ENCODE data around the gene SRSF5. TPM values are rescaled to one million over a fixed set of nuclear protein-coding genes. Genes with fewer than 3 reads are reported as not detected.

Gene SRSF5
- total RNA-seq, 6 experiments from 2014 or later: 82.3 to 204 (median 126) TPM

- DNase-seq: no peak
- Histone ChIP-seq H3K4me1 (peaks cover 0 to 26% (median 8%) of the 10 kb centered on the region in 4 donors), H3K9me3 (no peaks in the 10 kb centered on the region), H3K4me3 (peak overlapping the region in 2 of 3 donors; percentile 74 to 88), H3K27me3 (no peaks in the 10 kb centered on the region), H3K27ac (peak overlapping the region in 1 of 3 donors; percentile 94), H3K36me3 (no peaks in the 10 kb centered on the region)
- TF ChIP-seq POLR2A (IDR thresholded peaks at IDR 0.05): no peak
- TF ChIP-seq CTCF (IDR thresholded peaks at IDR 0.05): no peak
- ATAC-seq: no peak
- intact Hi-C loops (cut with DNase I): no loop called here
- no CpG with 5 or more reads among the region's 4 CpGs for WGBS (ENCODE audit: insufficient coverage, low coverage, low lambda C conversion rate, missing lambda C conversion rate)
Measured at GRCh38 chr14:69798339-69798735, 31.4 kb downstream of the SRSF5 start.

GRCh38 chr14:69803753-69804152, 36.8 kb downstream of the SRSF5 start:
- DNase-seq (no peak), ATAC-seq (no peak)
- Histone ChIP-seq H3K27me3 (no peaks in the 10 kb centered on the region), H3K4me1 (peaks cover 0 to 20% (median 2%) of the 10 kb centered on the region in 4 donors), H3K9me3 (no peaks in the 10 kb centered on the region), H3K4me3 (no peak overlapping the region), H3K27ac (no peak overlapping the region), H3K36me3 (no peaks in the 10 kb centered on the region)
- TF ChIP-seq CTCF (IDR thresholded peaks at IDR 0.05) (peak in 2 of 4 donors; percentile 10 to 20), POLR2A (IDR thresholded peaks at IDR 0.05) (no peak)
- intact Hi-C loops (cut with DNase I): no loop called here

- H3K27me3 ChIP-seq: no peaks in the 10 kb centered on the region
- H3K4me3 ChIP-seq: no peak overlapping the region
- WGBS (ENCODE audit: insufficient coverage, low coverage, low lambda C conversion rate, missing lambda C conversion rate): 93% methylated on average over 2 of the region's 2 CpGs
- DNase-seq (no peak), ATAC-seq (no peak)
- intact Hi-C loops (cut with DNase I): no loop called here
- peaks cover 0 to 28% (median 4%) of the 10 kb centered on the region in 4 donors for H3K4me1 ChIP-seq
- H3K9me3 ChIP-seq: no peaks in the 10 kb centered on the region
- no peak overlapping the region for H3K27ac ChIP-seq
- TF ChIP-seq CTCF (IDR thresholded peaks at IDR 0.05): no peak
- TF ChIP-seq POLR2A (IDR thresholded peaks at IDR 0.05): no peak
- H3K36me3 ChIP-seq: no peaks in the 10 kb centered on the region
Measured at GRCh38 chr14:69804902-69805301, 38.0 kb downstream of the SRSF5 start.

- TF ChIP-seq POLR2A (IDR thresholded peaks at IDR 0.05) (no peak), CTCF (IDR thresholded peaks at IDR 0.05) (no peak)
Measured at GRCh38 chr14:69807192-69807591, 40.2 kb downstream of the SRSF5 start.

More at GRCh38 chr14:69807192-69807591, 40.2 kb downstream of the SRSF5 start:
- Histone ChIP-seq H3K27me3 (no peaks in the 10 kb centered on the region), H3K4me1 (peaks cover 0 to 35% (median 6%) of the 10 kb centered on the region in 4 donors), H3K4me3 (no peak overlapping the region), H3K9me3 (no peaks in the 10 kb centered on the region), H3K36me3 (no peaks in the 10 kb centered on the region), H3K27ac (no peak overlapping the region)
- WGBS (ENCODE audit: insufficient coverage, low coverage, low lambda C conversion rate, missing lambda C conversion rate): 80% methylated on average over 1 of the region's 1 CpG
- DNase-seq (no peak), ATAC-seq (no peak)
- intact Hi-C loops (cut with DNase I): no loop called here

All from right lobe of liver (tissue), 6 donors.